Right ventricle myocardium inferior (tissue), 1 donor: ENCODE results near the gene CDC16. TPM values are rescaled to one million over a fixed set of nuclear protein-coding genes. Genes with fewer than 3 reads are reported as not detected.
"Not testable (repeated sequence)": the region's sequence is repeated elsewhere in the genome, so short reads cannot be mapped to it uniquely, and the experiment has no call there.

Experiments
- ATAC-seq: fragments of 200-7000 bp; cut with Tn5 transposase; one replicate; pipeline ENCODE4 v1.9.1; 2020; ENCODE audit warnings: mild to moderate bottlenecking, moderate library complexity
- DNase-seq: peaks from one replicate; pipeline ENCODE4 v3.0.0; 2021; ENCODE audit errors: missing footprints
- intact Hi-C: fragments of 100-400 bp; cut with DNase I; formaldehyde crosslinking; loops from one replicate; pipeline ENCODE4 v1.11.0; 2022
- long read RNA-seq: library from polyadenylated mRNA; unstranded; transcript quantifications from one replicate; pipeline ENCODE4 v2.0.0, GENCODE V29; 2021
- total RNA-seq: library from RNA; stranded (reverse); fragmentation: NEBNext Ultra II Directional; extraction: Animal tissue kit (Norgen Biotek cat#: 25700); gene quantifications from one replicate; pipeline ENCODE4 v1.2.1, GENCODE V29; 2021
- donor health status: DM: no; HTN: yes; CAD: no; lungs with severe emphysema.

Gene CDC16, protein sequence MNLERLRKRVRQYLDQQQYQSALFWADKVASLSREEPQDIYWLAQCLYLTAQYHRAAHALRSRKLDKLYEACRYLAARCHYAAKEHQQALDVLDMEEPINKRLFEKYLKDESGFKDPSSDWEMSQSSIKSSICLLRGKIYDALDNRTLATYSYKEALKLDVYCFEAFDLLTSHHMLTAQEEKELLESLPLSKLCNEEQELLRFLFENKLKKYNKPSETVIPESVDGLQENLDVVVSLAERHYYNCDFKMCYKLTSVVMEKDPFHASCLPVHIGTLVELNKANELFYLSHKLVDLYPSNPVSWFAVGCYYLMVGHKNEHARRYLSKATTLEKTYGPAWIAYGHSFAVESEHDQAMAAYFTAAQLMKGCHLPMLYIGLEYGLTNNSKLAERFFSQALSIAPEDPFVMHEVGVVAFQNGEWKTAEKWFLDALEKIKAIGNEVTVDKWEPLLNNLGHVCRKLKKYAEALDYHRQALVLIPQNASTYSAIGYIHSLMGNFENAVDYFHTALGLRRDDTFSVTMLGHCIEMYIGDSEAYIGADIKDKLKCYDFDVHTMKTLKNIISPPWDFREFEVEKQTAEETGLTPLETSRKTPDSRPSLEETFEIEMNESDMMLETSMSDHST
- total RNA-seq = 36.7 TPM
- long read RNA-seq, transcript CDC16-204 (19 exons, 2,211 nt) = minor isoform, 5 of 20 reads
- long read RNA-seq, transcript CDC16-203 (18 exons, 2,203 nt) = major isoform, 10 of 20 reads
- long read RNA-seq, partial matches to known transcripts = 1 of 20 reads
- long read RNA-seq, other reads (novel, unspliced or antisense) = 4 of 20 reads

- DNase-seq (peak; percentile 95), ATAC-seq (peak; percentile 99)
- intact Hi-C loops = loop anchor here (2.0 kb wide), 1 partner anchor 46 kb away; the partner anchor contains the start of gene UPF3A
These were observed at the start of gene CDC16 for GRCh38 chr13:114234645-114235421. Gene CDC16 (plus strand): TSS chr13:114234897. CDS start chr13:114235085, 188 bp downstream.

DNA sequence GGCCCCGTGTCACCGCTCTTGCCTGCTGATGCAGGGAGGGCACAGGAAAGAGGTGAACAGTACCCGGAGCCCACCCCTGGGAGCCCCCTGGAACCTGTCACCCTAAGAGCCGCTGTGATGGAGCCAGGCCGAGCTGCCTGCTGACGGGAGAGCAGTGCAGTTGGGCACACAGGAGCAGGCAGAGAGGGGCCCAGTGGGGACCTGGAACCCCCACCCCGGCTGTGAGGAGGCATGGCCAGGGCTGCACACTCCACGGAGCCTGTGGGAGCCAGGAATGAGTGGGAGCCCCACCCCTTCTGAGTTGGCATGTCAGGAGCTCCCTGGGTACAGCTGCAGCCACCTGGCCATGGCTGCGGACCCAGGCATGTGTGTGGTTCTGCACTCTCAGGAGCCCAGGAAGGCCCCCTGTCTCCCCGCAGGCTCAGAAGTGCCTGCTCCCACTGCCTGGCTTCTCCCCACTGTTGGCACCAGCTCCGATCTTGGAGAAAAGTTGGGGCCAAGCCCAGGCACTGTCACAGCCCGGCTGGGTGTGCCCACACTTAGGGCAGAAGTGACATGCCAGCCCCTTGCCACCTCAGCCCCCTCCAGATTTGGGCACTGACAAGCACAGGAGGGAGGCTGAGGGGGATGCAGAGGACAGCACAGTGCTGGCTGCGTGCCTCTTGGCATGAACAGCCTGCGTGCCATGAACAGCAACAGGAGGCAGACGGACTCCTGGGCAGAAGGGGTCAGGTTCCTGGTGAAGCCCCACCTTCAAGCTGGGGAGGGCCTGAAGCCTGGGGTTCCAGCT is 49.3 kb upstream of the CDC16 start:
- intact Hi-C loops = no loop called here
- ATAC-seq (peak; percentile 90), DNase-seq (no peak)

DNA sequence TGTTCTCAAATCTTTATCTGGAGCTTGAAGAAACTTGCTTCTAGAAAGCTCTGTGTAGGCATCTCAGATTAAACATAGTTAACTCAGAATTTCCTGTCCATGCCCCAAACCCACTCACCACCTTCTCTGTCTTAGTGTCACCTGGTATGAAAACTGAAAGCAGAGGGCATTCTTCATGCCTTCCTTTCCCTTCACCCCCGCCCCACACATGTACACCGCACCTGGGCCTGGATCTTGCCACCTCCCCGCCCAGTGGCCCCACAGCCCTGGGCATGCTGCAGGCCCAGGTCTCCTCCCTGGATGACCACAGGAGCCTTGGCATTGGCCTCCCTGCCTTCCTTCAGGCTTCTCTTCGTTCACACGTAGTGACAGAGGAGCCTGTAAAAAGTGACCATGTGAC is 39.8 kb upstream of the CDC16 start:
- DNase-seq (no peak), ATAC-seq (no peak)
- intact Hi-C loops = no loop called here

GRCh38 chr13:114196629-114197028 is 38.1 kb upstream of the CDC16 start:
- no peak for ATAC-seq
- intact Hi-C loops = no loop called here
- no peak for DNase-seq

DNA sequence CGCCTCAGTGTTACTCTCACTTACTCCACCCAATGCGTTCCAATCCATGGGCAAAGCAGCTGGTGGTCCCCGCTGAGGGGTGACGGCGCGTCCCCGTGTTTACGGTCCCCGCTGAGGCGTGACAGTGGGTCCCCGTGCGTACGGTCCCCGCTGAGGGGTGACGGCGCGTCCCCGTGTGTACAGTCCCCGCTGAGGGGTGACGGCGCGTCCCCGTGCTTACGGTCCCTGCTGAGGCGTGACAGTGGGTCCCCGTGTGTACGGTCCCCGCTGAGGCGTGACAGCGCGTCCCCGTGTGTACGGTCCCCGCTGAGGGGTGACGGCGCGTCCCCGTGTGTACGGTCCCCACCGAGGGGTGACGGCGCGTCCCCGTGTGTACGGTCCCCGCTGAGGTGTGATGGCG is 36.1 kb upstream of the CDC16 start:
- no peak for DNase-seq
- ATAC-seq = no peak
- intact Hi-C loops = no loop called here

DNA sequence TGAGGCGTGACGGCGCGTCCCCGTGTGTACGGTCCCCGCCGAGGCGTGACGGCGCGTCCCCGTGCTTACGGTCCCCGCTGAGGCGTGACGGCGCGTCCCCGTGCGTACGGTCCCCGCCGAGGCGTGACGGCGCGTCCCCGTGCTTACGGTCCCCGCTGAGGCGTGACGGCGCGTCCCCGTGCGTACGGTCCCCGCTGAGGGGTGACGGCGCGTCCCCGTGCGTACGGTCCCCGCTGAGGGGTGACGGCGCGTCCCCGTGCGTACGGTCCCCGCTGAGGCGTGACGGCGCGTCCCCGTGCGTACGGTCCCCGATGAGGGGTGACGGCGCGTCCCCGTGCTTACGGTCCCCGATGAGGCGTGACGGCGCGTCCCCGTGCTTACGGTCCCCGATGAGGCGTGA is 35.2 kb upstream of the CDC16 start:
- intact Hi-C loops, ATAC-seq, DNase-seq: not testable (repeated sequence)

DNA sequence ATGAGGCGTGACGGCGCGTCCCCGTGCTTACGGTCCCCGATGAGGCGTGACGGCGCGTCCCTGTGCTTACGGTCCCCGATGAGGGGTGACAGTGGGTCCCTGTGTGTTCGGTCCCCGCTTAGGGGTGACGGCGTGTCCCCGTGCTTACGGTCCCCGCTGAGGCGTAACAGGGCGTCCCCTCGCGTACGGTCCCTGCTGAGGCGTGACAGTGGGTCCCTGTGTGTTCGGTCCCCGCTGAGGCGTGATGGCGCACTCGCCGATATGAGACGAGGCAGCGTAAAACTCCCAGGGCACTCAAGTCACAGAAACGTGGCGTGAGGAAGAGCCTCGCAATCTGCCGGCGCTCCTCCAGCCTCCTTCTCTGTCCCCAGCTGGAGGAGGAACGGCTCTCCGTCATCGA is 34.7 kb upstream of the CDC16 start:
- ATAC-seq = no peak
- intact Hi-C loops = no loop called here

GRCh38 chr13:114200399-114200911 is 34.2 kb upstream of the CDC16 start:
- intact Hi-C loops = no loop called here
- DNase-seq (no peak), ATAC-seq (no peak)

More for the DNA sequence above, 34.7 kb upstream of the CDC16 start:
- no peak for DNase-seq

DNA sequence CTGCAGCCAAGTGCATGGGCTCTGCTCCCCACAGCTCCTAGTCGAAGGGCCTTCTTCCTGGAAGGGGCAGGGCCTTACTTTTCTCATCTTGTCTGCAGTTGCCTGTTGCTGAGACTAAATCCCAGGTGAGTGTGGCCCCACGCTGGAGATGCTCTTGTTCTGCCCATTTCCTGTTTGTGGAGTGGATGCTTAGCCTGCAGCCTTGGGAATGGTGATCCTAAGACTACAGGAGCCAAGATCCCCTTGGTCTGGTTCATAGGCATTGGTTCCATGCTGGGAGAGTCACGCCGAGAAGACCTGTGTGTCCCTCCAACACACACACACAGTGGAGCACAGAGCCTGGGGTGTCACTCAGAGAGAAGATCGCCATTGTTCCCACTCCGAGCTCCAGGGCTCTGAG is 32.1 kb upstream of the CDC16 start:
- intact Hi-C loops = no loop called here
- DNase-seq = no peak
- no peak for ATAC-seq

DNA sequence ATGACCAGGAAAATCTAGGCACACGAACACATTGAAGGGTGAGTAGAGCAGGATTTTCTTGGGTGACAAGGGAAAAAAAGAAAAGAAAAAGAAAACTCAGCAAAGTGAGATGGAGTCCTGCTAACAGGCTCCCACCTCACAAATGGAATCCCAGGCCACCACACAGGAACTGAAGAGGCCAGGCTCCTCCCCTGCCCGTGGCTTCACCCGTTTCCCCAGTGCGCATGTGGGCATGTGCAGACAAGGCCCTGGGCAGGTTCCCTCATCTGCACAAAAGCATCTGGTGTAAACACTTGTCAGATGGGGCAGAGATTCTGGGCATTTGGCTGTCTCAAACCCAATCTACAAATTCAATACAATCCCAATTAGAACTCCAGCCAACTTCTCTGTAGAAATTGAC is 31.2 kb upstream of the CDC16 start:
- ATAC-seq = no peak
- intact Hi-C loops = no loop called here

DNA sequence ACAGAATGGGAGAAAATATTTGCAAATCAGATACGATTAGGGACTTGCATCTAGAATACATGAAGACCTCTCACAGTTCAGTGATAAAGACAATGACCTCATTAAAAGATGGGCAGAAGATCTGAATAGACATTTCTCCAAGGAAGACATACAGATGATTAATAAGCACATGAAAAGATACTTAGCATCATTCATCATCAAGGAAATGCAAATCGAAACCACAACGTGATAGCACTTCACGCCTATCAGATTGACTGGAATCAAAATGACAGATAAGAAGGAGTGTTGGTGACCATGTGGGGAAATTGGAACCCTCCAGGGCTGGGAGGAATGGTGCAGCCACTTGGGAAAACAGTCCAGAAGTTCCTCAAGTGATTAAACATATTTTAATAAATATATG is 29.8 kb upstream of the CDC16 start:
- ATAC-seq (no peak), DNase-seq (no peak)
- intact Hi-C loops = no loop called here

More for the DNA sequence above, 31.2 kb upstream of the CDC16 start:
- DNase-seq = no peak

- intact Hi-C loops = no loop called here
These were observed 26.6 kb upstream of the CDC16 start for GRCh38 chr13:114208134-114208533.

DNA sequence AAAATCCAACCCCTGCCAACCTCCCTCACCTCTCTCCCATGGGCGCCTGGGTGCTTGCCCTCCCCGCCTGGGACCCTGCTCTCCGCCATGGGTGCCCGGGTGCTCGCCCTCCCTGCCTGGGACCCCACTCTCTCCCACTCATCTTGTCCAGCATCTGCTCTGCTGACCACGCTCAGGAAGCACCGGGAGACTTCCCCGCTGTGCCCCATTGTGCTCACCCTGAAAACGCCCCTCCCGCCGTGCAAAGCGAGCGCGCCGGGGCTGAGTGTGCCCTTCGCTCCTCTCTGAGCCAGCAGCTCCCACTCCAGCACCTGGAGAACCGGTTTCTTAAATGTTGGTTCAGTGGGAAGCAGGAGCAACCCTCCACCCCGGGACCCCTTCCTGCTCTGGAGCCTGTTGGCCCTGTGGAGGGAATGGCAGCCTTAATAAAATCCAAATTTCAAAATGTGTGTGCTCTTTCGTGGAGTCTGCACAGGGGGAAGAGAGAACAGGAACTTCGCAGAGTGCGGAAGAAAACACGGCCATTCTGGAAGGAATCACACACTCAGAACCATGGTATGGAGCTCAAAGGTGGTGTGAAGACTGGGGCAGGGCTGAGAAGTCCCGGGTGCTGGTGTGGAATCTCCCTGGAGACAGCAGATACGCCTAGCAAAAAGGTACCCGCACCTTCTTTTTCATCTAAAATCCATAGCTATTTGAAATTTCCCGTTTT is 23.1 kb upstream of the CDC16 start:
- intact Hi-C loops = no loop called here
- ATAC-seq (no peak), DNase-seq (no peak)

More at GRCh38 chr13:114208134-114208533, 26.6 kb upstream of the CDC16 start:
- no peak for ATAC-seq
- no peak for DNase-seq

DNA sequence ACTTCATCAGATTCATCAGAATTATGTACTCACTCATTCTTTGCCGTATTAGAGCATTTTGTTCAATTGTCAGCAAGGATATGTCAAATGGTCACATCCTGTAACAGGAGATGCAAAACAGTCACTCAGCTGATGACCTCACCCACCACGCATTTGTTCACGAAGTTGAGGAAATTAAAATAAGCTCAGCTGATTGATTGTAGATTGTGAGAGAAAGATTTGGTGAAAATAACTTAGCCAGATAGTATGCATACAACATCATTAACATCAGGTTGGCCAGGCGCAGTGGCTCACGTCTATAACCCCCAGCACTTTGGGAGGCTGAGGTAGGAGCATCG is 22.6 kb upstream of the CDC16 start:
- ATAC-seq (no peak), DNase-seq (no peak)
- intact Hi-C loops = no loop called here

DNA sequence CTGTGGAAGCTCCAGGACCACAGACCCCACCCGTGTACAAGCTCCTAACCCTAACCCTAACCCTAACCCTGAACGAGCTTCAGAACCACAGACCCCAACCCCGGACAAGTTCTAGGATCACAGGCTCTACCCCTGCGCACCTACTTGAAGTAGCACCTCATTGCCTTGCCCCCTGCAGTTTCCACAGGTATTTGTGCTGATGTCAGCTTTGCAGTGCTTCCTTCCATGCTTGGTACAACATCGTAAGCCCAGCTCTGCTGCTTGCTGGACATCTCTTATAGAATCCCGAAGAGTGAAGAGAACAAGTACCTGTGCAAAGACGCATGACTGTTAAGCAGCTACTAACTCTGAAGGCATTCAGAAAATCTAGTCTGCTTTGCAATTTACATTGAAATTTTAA is 20.7 kb upstream of the CDC16 start:
- ATAC-seq (no peak), DNase-seq (no peak)
- intact Hi-C loops = no loop called here

GRCh38 chr13:114219392-114219791 is 15.3 kb upstream of the CDC16 start:
- DNase-seq (no peak), ATAC-seq (no peak)
- intact Hi-C loops = no loop called here

DNA sequence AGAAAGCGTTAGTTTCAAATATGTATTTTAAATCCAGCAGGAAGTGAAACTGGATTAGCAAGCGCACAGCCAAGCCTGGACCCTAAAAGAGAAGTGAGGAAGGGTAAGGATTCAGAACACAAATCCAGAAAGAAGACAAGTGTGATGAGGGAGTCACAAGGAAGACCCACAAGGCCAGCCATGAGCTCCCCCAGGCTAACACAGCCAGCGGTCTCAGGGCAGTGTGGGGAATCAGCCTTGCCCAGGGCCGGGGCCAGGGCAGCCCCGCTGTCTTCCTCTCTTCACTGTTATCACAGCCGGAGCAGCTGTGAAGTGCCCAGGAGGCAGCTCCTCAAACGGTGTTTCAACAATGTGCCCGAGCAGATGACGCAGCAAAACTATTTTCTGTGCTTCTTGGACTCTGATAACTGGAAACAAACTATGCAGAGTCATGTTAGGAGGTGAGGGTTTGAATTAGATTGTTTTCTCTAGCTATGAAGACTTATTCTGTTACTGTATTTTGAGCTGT is 12.2 kb upstream of the CDC16 start:
- ATAC-seq = peak; percentile 50

DNA sequence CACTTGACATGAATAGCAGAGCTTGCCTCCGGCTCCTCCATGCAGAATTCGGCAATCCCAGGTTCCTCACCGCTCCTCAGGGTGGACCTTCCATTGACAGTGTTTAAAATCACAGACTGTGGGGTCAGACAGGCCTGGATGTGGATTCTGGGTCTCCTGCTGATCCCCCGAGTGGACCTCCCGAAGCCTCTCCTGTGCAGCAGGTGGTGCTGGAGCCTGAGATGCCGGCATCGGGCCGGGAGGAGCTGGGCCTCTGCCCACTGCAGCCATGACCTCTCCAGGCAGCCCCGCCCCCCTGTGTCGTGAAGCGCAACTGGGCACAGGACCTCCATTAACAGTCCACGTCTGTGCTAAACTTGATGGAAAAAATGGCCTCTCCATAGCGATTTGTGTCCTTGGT is 10.5 kb upstream of the CDC16 start:
- DNase-seq = no peak
- intact Hi-C loops = no loop called here
- no peak for ATAC-seq

More for the DNA sequence above, 12.2 kb upstream of the CDC16 start:
- intact Hi-C loops = loop anchor here (2.0 kb wide), 1 partner anchor 94 kb away; no protein-coding TSS in a partner anchor
- DNase-seq = no peak
